ENCODE measurements around the gene CARNS1. TPM values are rescaled to one million over a fixed set of nuclear protein-coding genes. Genes with fewer than 3 reads are reported as not detected.

CARNS1 gene
- total and polyA plus RNA-seq, 2 of the 13 experiments (the other 11 are each of a cell fraction or from before 2014, with no cell fraction given), result not detected

DNA sequence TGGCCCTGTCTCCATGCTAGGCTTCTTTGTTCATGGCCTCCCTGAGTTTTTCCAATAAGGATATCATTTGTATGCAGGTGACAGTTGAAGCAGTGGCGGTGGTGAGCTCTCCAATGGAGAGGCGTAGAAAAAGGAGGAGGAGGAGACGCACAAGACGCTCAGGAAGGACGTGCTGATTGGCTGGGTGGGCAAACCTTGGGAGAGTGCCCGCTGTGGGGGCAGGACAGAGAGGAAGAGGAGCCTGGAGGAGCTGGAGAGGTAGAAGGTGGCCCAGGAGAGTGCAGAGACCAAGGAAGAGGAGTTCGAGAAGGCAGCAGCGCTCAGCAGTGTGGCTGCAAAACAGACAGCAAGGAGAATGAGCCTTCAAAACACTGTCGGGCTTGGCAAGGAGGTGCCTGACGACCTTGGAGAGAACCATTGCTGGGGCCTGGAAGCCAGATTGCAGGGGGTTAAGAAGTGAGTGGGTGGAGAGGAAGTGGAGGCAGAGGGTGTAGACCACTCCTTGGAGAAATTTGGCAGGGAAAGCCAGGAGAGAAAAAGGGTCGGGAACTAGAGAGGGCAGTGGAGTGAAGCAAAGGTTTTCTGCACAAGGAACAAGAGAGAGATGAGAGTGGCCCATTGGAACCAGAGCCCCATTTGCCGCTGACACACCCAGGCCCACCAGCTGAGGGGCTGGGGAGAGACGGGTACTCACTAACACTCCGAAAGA is 49.6 kb upstream of the CARNS1 start:
- TF ChIP-seq, protein P1, sequence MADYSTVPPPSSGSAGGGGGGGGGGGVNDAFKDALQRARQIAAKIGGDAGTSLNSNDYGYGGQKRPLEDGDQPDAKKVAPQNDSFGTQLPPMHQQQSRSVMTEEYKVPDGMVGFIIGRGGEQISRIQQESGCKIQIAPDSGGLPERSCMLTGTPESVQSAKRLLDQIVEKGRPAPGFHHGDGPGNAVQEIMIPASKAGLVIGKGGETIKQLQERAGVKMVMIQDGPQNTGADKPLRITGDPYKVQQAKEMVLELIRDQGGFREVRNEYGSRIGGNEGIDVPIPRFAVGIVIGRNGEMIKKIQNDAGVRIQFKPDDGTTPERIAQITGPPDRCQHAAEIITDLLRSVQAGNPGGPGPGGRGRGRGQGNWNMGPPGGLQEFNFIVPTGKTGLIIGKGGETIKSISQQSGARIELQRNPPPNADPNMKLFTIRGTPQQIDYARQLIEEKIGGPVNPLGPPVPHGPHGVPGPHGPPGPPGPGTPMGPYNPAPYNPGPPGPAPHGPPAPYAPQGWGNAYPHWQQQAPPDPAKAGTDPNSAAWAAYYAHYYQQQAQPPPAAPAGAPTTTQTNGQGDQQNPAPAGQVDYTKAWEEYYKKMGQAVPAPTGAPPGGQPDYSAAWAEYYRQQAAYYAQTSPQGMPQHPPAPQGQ (CRISPR knock-in tag; IDR thresholded peaks at IDR 0.05; ENCODE audit: borderline replicate concordance), result no peak
- TF ChIP-seq NFE2 (CRISPR knock-in tag; IDR thresholded peaks at IDR 0.05), result no peak
- no peak for TF ChIP-seq YY1 (IDR thresholded peaks at IDR 0.05; ENCODE audit: insufficient read depth, insufficient replicate concordance, low read depth, low read length)
- TF ChIP-seq TEAD2 (CRISPR knock-in tag; IDR thresholded peaks at IDR 0.05), result no peak
- TF ChIP-seq PRPF4 (IDR thresholded peaks at IDR 0.05; ENCODE audit: low read depth, low read length, poor library complexity, severe bottlenecking), result no peak
- no peak for TF ChIP-seq FOXK1 (CRISPR knock-in tag; IDR thresholded peaks at IDR 0.05; ENCODE audit: borderline replicate concordance, low read depth)
- no peak for TF ChIP-seq NRL (CRISPR knock-in tag; IDR thresholded peaks at IDR 0.05; ENCODE audit: borderline replicate concordance)
- no peak for TF ChIP-seq ZKSCAN8 (CRISPR knock-in tag; IDR thresholded peaks at IDR 0.05; ENCODE audit: borderline replicate concordance)
- TF ChIP-seq, protein P2, sequence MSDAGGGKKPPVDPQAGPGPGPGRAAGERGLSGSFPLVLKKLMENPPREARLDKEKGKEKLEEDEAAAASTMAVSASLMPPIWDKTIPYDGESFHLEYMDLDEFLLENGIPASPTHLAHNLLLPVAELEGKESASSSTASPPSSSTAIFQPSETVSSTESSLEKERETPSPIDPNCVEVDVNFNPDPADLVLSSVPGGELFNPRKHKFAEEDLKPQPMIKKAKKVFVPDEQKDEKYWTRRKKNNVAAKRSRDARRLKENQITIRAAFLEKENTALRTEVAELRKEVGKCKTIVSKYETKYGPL (CRISPR knock-in tag; IDR thresholded peaks at IDR 0.05), result no peak
- TF ChIP-seq ONECUT2 (CRISPR knock-in tag; IDR thresholded peaks at IDR 0.05), result no peak
- TF ChIP-seq, protein P3, sequence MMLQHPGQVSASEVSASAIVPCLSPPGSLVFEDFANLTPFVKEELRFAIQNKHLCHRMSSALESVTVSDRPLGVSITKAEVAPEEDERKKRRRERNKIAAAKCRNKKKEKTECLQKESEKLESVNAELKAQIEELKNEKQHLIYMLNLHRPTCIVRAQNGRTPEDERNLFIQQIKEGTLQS (CRISPR knock-in tag; IDR thresholded peaks at IDR 0.05), result no peak
- TF ChIP-seq ATM (IDR thresholded peaks at IDR 0.05; ENCODE audit: borderline replicate concordance), result no peak
- no peak for TF ChIP-seq KLF13 (CRISPR knock-in tag; IDR thresholded peaks at IDR 0.05)
- TF ChIP-seq, protein P4, sequence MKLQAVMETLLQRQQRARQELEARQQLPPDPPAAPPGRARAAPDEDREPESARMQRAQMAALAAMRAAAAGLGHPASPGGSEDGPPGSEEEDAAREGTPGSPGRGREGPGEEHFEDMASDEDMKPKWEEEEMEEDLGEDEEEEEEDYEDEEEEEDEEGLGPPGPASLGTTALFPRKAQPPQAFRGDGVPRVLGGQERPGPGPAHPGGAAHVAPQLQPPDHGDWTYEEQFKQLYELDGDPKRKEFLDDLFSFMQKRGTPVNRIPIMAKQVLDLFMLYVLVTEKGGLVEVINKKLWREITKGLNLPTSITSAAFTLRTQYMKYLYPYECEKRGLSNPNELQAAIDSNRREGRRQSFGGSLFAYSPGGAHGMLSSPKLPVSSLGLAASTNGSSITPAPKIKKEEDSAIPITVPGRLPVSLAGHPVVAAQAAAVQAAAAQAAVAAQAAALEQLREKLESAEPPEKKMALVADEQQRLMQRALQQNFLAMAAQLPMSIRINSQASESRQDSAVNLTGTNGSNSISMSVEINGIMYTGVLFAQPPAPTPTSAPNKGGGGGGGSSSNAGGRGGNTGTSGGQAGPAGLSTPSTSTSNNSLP (IDR thresholded peaks at IDR 0.05; ENCODE audit: low read depth, low read length), result no peak
- H4K20me1 ChIP-seq (ENCODE audit: insufficient read depth, low read length), result no peaks in the 10 kb centered on the region
- H3K79me2 ChIP-seq (ENCODE audit: insufficient read depth, low read length), result no peaks in the 10 kb centered on the region
- H3K27me3 ChIP-seq (ENCODE audit: control insufficient read depth in 1 of 2, insufficient read depth in 2 of 2, low read length in 2 of 2), result no peaks in the 10 kb centered on the region
- CTCF ChIA-PET (ENCODE audit: low intra/inter-chr PET ratio, low total read pairs), result no interaction called here
- no peak for ATAC-seq
- POLR2A ChIA-PET, result no interaction called here
- FAIRE-seq, result no peak
- H3K4me1 ChIP-seq (ENCODE audit: insufficient read depth, low read length), result peaks cover under 1% of the 10 kb centered on the region; the same call in 1 of the 2 replicates
- in situ Hi-C loops (cut with HindIII; ENCODE audit: extremely low pct_ligation_motif_present, low pct_unique_long_range_greater_than_20kb), result no loop called here
- DNase-seq (ENCODE audit: low spot score), result no peak
- H3K9me3 ChIP-seq (ENCODE audit: low read length), result no peaks in the 10 kb centered on the region
- no peak overlapping the region for H3K27ac ChIP-seq (ENCODE audit: extremely low read length, insufficient read depth, low read length)
- H3K36me3 ChIP-seq (replicated peaks in 1 of 2; ENCODE audit: control insufficient read depth in 1 of 2, insufficient read depth in 2 of 2, low read length in 2 of 2), result no peaks in the 10 kb centered on the region
- intact Hi-C loops (cut with micrococcal nuclease; ENCODE audit: unreplicated experiment), result no loop called here
- no peak overlapping the region for H3K4me2 ChIP-seq (ENCODE audit: low read depth, low read length)
- no peak overlapping the region for H3K4me3 ChIP-seq (replicated peaks in 1 of 3; ENCODE audit: insufficient read depth in 1 of 3, low read depth in 2 of 3, low read length in 3 of 3)
- no TSS peak for BruUV-seq (replicated peaks)
- no peak overlapping the region for H2AFZ ChIP-seq (ENCODE audit: low read length)
- H3K9ac ChIP-seq (ENCODE audit: insufficient read depth, low read depth, low read length), result no peak overlapping the region
- WGBS (ENCODE audit: low lambda C conversion rate), result 84% methylated on average over 14 of the region's 14 CpGs
